SK-N-SH treated with all-trans-retinoic acid at 6 μM for 48 hours (cell line): ENCODE measurements around the gene MITF.

Experiments
- ATAC-seq: fragments of 200-7000 bp; cut with Tn5 transposase; 3 replicates; pipeline ENCODE4 v1.9.1; 2020; ENCODE audit warnings: mild to moderate bottlenecking, moderate library complexity
- ARNTL ChIP-seq: fragments of 450-650 bp; formaldehyde crosslinking; IDR thresholded peaks from 2 replicates; pipeline ENCODE4 v1.5.0; 2020; ENCODE audit warnings: low read depth, mild to moderate bottlenecking, moderate library complexity, borderline replicate concordance
- BACH2 ChIP-seq: fragments of 250-450 bp; sonication (Bioruptor Pico); IDR thresholded peaks from 2 replicates; pipeline ENCODE4 v1.9.0; 2021; ENCODE audit warnings: mild to moderate bottlenecking, borderline replicate concordance
- CREB5 ChIP-seq: fragments of 250-450 bp; sonication (Bioruptor Pico); IDR thresholded peaks from 2 replicates; pipeline ENCODE4 v1.5.1; 2020; ENCODE audit warnings: low read depth, mild to moderate bottlenecking, moderate library complexity
- CSRNP3 ChIP-seq: fragments of 250-450 bp; sonication (Bioruptor Pico); IDR thresholded peaks from 2 replicates; pipeline ENCODE4 v1.5.1; 2021; ENCODE audit warnings: mild to moderate bottlenecking, moderate library complexity
- GLIS3 ChIP-seq: fragments of 250-450 bp; sonication (Bioruptor Pico); IDR thresholded peaks from 2 replicates; pipeline ENCODE4 v1.5.0; 2020; ENCODE audit warnings: mild to moderate bottlenecking, moderate library complexity
- OSR1 ChIP-seq: fragments of 250-450 bp; sonication (Bioruptor Pico); IDR thresholded peaks from 2 replicates; pipeline ENCODE4 v1.8.0; 2022; ENCODE audit warnings: moderate library complexity, mild to moderate bottlenecking, inconsistent platforms
- PATZ1 ChIP-seq: fragments of 250-450 bp; sonication (Bioruptor Pico); IDR thresholded peaks from 2 replicates; pipeline ENCODE4 v1.8.0; 2020; ENCODE audit warnings: mild to moderate bottlenecking, moderate library complexity, borderline replicate concordance
- POU6F1 ChIP-seq: fragments of 250-450 bp; sonication (Bioruptor Pico); IDR thresholded peaks from 2 replicates; pipeline ENCODE4 v1.8.0; 2021; ENCODE audit warnings: low read depth, mild to moderate bottlenecking, moderate library complexity, borderline replicate concordance
- PPARA ChIP-seq: fragments of 250-450 bp; sonication (Bioruptor Pico); IDR thresholded peaks from 2 replicates; pipeline ENCODE4 v1.5.0; 2020; ENCODE audit warnings: mild to moderate bottlenecking, borderline replicate concordance
- RARB ChIP-seq: fragments of 250-450 bp; sonication (Bioruptor Pico); IDR thresholded peaks from 2 replicates; pipeline ENCODE4 v1.8.0; 2021; ENCODE audit warnings: mild to moderate bottlenecking, moderate library complexity
- SNAI2 ChIP-seq: fragments of 250-450 bp; sonication (Bioruptor Pico); IDR thresholded peaks from 2 replicates; pipeline ENCODE4 v1.5.0; 2020; ENCODE audit warnings: mild to moderate bottlenecking, moderate library complexity
- TCF4 ChIP-seq: fragments of 250-450 bp; sonication (Bioruptor Pico); IDR thresholded peaks from 2 replicates; pipeline ENCODE4 v1.8.0; 2021; ENCODE audit warnings: mild to moderate bottlenecking, moderate library complexity, borderline replicate concordance
- TOX ChIP-seq: fragments of 250-450 bp; sonication (Bioruptor Pico); IDR thresholded peaks from 2 replicates; pipeline ENCODE4 v1.8.0; 2021; ENCODE audit warnings: mild to moderate bottlenecking, moderate library complexity, borderline replicate concordance
- TSHZ2 ChIP-seq: fragments of 250-450 bp; sonication (Bioruptor Pico); IDR thresholded peaks from 2 replicates; pipeline ENCODE4 v1.5.0; 2020; ENCODE audit warnings: mild to moderate bottlenecking, moderate library complexity
- ZC3H10 ChIP-seq: fragments of 250-450 bp; sonication (Bioruptor Pico); IDR thresholded peaks from 2 replicates; pipeline ENCODE4 v1.5.1; 2021; ENCODE audit warnings: mild to moderate bottlenecking, moderate library complexity
- ZFP3 ChIP-seq: fragments of 250-450 bp; sonication (Bioruptor Pico); IDR thresholded peaks from 2 replicates; pipeline ENCODE4 v1.5.0; 2020; ENCODE audit warnings: mild to moderate bottlenecking, moderate library complexity
- ZFP30 ChIP-seq: fragments of 450-650 bp; formaldehyde crosslinking; IDR thresholded peaks from 2 replicates; pipeline ENCODE4 v1.5.0; 2022; ENCODE audit warnings: mild to moderate bottlenecking, moderate library complexity
- ZNF565 ChIP-seq: fragments of 450-650 bp; formaldehyde crosslinking; conservative IDR thresholded peaks from 2 replicates; pipeline ENCODE4 v1.5.0; 2020; ENCODE audit warnings: low read depth, mild to moderate bottlenecking, moderate library complexity
- ZNF70 ChIP-seq: fragments of 450-650 bp; formaldehyde crosslinking; IDR thresholded peaks from 2 replicates; pipeline ENCODE4 v1.5.0; 2020; ENCODE audit warnings: mild to moderate bottlenecking, moderate library complexity
- ZNF8 ChIP-seq: fragments of 450-650 bp; formaldehyde crosslinking; IDR thresholded peaks from 2 replicates; pipeline ENCODE4 v1.5.0; 2020; ENCODE audit warnings: mild to moderate bottlenecking, moderate library complexity

MITF gene

GRCh38 chr3:69697381-69697780, 41.9 kb upstream of the MITF start:
- TF ChIP-seq ZC3H10 (CRISPR knock-in tag), result no peak
- no peak for ATAC-seq

- ATAC-seq, result no peak
- no peak for TF ChIP-seq BACH2 (CRISPR knock-in tag)
- no peak for TF ChIP-seq ZNF70 (CRISPR knock-in tag)
- TF ChIP-seq GLIS3, result no peak
- no peak for TF ChIP-seq CREB5 (CRISPR knock-in tag)
- no peak for TF ChIP-seq SNAI2 (CRISPR knock-in tag)
- TF ChIP-seq, all 23 proteins: peak for 0
Observed at GRCh38 chr3:69698728-69699127, 40.5 kb upstream of the MITF start.

- no peak for ATAC-seq
- TF ChIP-seq ZFP30 (no peak), TSHZ2 (no peak), PPARA (CRISPR knock-in tag) (no peak), RARB (no peak), POU6F1 (CRISPR knock-in tag) (no peak), ZNF565 (no peak), TCF4 (CRISPR knock-in tag) (no peak), ZC3H10 (CRISPR knock-in tag) (no peak), SNAI2 (CRISPR knock-in tag) (no peak), BACH2 (CRISPR knock-in tag) (no peak), OSR1 (CRISPR knock-in tag) (no peak)
- TF ChIP-seq, all 23 proteins: peak for 0
Observed at GRCh38 chr3:69699183-69699582, 40.1 kb upstream of the MITF start.

GRCh38 chr3:69700949-69701348, 38.3 kb upstream of the MITF start:
- ATAC-seq, result no peak
- no peak for TF ChIP-seq ZNF70 (CRISPR knock-in tag)
- TF ChIP-seq, all 23 proteins: peak for 0

- ATAC-seq, result no peak
- TF ChIP-seq ZFP3 (CRISPR knock-in tag) (no peak), ZNF70 (CRISPR knock-in tag) (no peak), ZFP30 (no peak), TSHZ2 (no peak), CSRNP3 (no peak), PATZ1 (CRISPR knock-in tag) (no peak), TOX (CRISPR knock-in tag) (no peak), ZC3H10 (CRISPR knock-in tag) (no peak), CREB5 (CRISPR knock-in tag) (no peak), ZNF8 (CRISPR knock-in tag) (no peak), ARNTL (no peak)
Observed at GRCh38 chr3:69710153-69710977, 28.9 kb upstream of the MITF start.
